K562 (cell line): ENCODE results near the gene OCIAD2. TPM values are rescaled to one million over a fixed set of nuclear protein-coding genes. Genes with fewer than 3 reads are reported as not detected.
A peak's percentile ranks its signal among the peaks of the same experiment; 100 is the strongest.

Source experiments
- BDP1 ChIP-seq: IDR thresholded peaks from 3 replicates; pipeline ENCODE4 v1.6.1; 2011; ENCODE audit not compliant: insufficient read length, insufficient read depth
- COPS2 ChIP-seq: fragments of 450-650 bp; conservative IDR thresholded peaks from 2 replicates; pipeline ENCODE4 v1.6.1; 2016; ENCODE audit warnings: mild to moderate bottlenecking, moderate library complexity
- CREB3L1 ChIP-seq: fragments of 450-650 bp; IDR thresholded peaks from 2 replicates; pipeline ENCODE4 v1.6.1; 2014; ENCODE audit warnings: low read depth, mild to moderate bottlenecking, moderate library complexity, borderline replicate concordance
- MNT ChIP-seq, 2 experiments: fragments of 450-650 bp; conservative IDR thresholded peaks; 2 replicates each; pipeline ENCODE4 v1.6.1; 2017; ENCODE audit warnings: mild to moderate bottlenecking in 2 of 2, moderate library complexity in 2 of 2
- PHB2 ChIP-seq: fragments of 450-650 bp; IDR thresholded peaks from 2 replicates; pipeline ENCODE4 v1.6.1; 2017; ENCODE audit warnings: low read depth
- RBM22 ChIP-seq: fragments of 200-400 bp; formaldehyde crosslinking; IDR thresholded peaks from 2 replicates; pipeline ENCODE4 v1.6.1; 2018; ENCODE audit warnings: low read length, low read depth; ENCODE audit not compliant: poor library complexity, severe bottlenecking
- SLC30A9 ChIP-seq: fragments of 250-450 bp; sonication (Bioruptor Pico); IDR thresholded peaks from 2 replicates; pipeline ENCODE4 v1.8.0; 2022; ENCODE audit warnings: mild to moderate bottlenecking, moderate library complexity
- SMARCB1 ChIP-seq: IDR thresholded peaks from 2 replicates; pipeline ENCODE4 v1.6.1; 2011; ENCODE audit warnings: improper control_type of control experiment, low read depth; ENCODE audit not compliant: insufficient read length
- SOX6 ChIP-seq: fragments of 450-650 bp; IDR thresholded peaks from 2 replicates; pipeline ENCODE4 v1.6.1; 2014; ENCODE audit warnings: mild to moderate bottlenecking
- TCF3 ChIP-seq: sonication (generic); formaldehyde crosslinking; IDR thresholded peaks from 2 replicates; pipeline ENCODE4 v1.4.0; 2020; ENCODE audit warnings: mild to moderate bottlenecking, missing genetic modification reagents
- TFAM ChIP-seq: fragments of 250-450 bp; sonication (Bioruptor Pico); conservative IDR thresholded peaks from 2 replicates; pipeline ENCODE4 v1.5.0; 2021; ENCODE audit warnings: mild to moderate bottlenecking, moderate library complexity
- USF1 ChIP-seq: sonication (generic); formaldehyde crosslinking; IDR thresholded peaks from 2 replicates; pipeline ENCODE4 v1.9.0; 2022; ENCODE audit warnings: mild to moderate bottlenecking, missing genetic modification reagents
- ZBTB17 ChIP-seq: fragments of 450-650 bp; formaldehyde crosslinking; IDR thresholded peaks from 2 replicates; pipeline ENCODE4 v1.4.0; 2020; ENCODE audit warnings: mild to moderate bottlenecking
- polyA plus RNA-seq, 8 experiments: library from polyadenylated mRNA; depleted of rRNA in 4 of 8; stranded (reverse) in 5 of 8; unstranded in 3 of 8; fragments of >200 nt; fragmentation: Nextera tagmentation in 2 of 8; fragmentation: Illumina TruSeq in 1 of 8; extraction: Ambion mirVana in 2 of 8; extraction: Trizol in 1 of 8; gene quantifications; 2 replicates each; pipeline versions ENCODE4 v1.2.1 to v1.2.3, GENCODE V29; 2011 to 2014; ENCODE audit warnings: inconsistent platforms in 1 of 8, missing spikeins in 1 of 8
- total RNA-seq, 7 experiments: library from RNA; depleted of rRNA in 6 of 7; stranded (reverse); fragments of >200 nt in 6 of 7; fragmentation: Illumina TruSeq in 2 of 7; extraction: Trizol in 2 of 7; gene quantifications; 2 replicates each; pipeline versions ENCODE4 v1.2.1 to v1.2.3, GENCODE V29; 2011 to 2021; ENCODE audit warnings: low replicate concordance in 1 of 7
- TF ChIP-seq, protein P1 (sequence below), 2 experiments: fragments of 450-650 bp in 1 of 2; IDR thresholded peaks; 2 replicates each; pipeline ENCODE4 v1.6.1; 2011 to 2017; ENCODE audit warnings: low read depth in 2 of 2, antibody characterized with exemption in 1 of 2, borderline replicate concordance in 1 of 2, low read length in 1 of 2, mild to moderate bottlenecking in 1 of 2, mixed read lengths in 1 of 2; ENCODE audit not compliant: control insufficient read depth in 1 of 2

OCIAD2 gene
- total and polyA plus RNA-seq, 9 of the 15 experiments (the other 6 are each of a cell fraction or from before 2014, with no cell fraction given) = 0.11 to 0.98 TPM; not detected in 7

GRCh38 chr4:48853604-48854394 lies 52.8 kb downstream of the OCIAD2 start (continued):
- TF ChIP-seq TFAM (CRISPR knock-in tag) (no peak), SOX6 (peak; percentile 84), BDP1 (no peak), PHB2 (0 out of 2 replicates have a peak, but pooled peaks have one; percentile 22), ZBTB17 (CRISPR knock-in tag) (no peak), SMARCB1 (no peak), RBM22 (no peak), SLC30A9 (CRISPR knock-in tag) (no peak), CREB3L1 (no peak), TCF3 (peak; percentile 90), MNT (conservative IDR thresholded peaks at IDR 0.05) (no peak), COPS2 (no peak), USF1 (CRISPR knock-in tag) (no peak)
- TF ChIP-seq, protein P1, sequence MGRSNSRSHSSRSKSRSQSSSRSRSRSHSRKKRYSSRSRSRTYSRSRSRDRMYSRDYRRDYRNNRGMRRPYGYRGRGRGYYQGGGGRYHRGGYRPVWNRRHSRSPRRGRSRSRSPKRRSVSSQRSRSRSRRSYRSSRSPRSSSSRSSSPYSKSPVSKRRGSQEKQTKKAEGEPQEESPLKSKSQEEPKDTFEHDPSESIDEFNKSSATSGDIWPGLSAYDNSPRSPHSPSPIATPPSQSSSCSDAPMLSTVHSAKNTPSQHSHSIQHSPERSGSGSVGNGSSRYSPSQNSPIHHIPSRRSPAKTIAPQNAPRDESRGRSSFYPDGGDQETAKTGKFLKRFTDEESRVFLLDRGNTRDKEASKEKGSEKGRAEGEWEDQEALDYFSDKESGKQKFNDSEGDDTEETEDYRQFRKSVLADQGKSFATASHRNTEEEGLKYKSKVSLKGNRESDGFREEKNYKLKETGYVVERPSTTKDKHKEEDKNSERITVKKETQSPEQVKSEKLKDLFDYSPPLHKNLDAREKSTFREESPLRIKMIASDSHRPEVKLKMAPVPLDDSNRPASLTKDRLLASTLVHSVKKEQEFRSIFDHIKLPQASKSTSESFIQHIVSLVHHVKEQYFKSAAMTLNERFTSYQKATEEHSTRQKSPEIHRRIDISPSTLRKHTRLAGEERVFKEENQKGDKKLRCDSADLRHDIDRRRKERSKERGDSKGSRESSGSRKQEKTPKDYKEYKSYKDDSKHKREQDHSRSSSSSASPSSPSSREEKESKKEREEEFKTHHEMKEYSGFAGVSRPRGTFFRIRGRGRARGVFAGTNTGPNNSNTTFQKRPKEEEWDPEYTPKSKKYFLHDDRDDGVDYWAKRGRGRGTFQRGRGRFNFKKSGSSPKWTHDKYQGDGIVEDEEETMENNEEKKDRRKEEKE (IDR thresholded peaks at IDR 0.05; ENCODE audit: borderline replicate concordance in 1 of 2, control insufficient read depth in 1 of 2, low read depth in 2 of 2, low read length in 1 of 2) = no peak
